GM18517 (cell line): Measurements from ENCODE around the gene MRO.

Experiments
- ATAC-seq: cut with Tn5 transposase; IDR thresholded peaks from one replicate; pipeline ENCODE4 v1.9.1; 2021; ENCODE audit warnings: mild to moderate bottlenecking, moderate library complexity; ENCODE audit not compliant: unreplicated experiment

Gene MRO

DNA sequence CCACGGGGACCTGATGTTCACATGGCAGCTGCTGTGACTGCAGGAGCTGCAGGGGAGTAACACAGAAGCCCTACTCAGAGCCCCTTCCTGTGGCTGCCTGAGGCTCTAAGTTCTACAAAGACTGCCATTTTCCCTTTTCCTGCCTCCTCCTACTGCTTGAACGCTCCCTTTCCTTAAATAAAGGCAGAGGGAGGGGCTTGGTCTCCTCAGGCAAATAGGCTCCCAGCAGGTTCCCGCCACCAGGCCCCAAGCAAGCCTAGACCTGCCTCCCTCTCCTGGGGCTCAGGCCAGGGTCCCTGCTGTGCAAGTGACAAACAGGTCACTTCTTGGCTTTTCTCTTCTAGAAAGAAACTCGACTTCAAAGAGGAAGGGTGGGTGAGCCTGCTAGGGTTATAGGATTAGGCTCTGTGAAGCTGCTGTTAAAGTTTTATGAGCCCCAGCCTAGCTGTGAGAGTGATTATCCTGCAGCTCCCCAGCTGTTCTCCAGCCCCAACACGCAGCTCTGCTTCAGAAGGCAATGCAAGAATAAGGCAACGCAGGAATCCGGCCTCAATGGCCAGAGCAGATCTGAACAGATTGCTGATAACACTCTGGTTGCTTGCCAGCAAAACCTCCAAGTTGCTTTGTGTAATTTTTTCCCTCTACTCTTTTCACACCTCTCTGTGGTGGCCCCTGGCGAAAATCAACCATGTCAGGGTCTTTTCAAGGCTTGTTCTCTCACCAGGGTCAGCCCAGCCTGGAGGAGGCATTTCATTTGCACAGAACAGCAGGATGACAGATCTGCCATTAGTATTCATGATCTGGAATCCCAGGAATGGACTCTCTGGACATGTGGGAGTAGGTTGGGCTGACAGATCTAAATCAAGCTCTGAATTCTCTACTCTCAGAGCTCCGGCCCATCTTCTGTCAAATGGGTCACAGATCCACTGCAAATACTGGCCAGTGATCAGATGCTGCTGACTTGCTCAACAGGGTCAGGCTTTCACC lies 71.3 kb downstream of the MRO start:
- ATAC-seq: no peak

DNA sequence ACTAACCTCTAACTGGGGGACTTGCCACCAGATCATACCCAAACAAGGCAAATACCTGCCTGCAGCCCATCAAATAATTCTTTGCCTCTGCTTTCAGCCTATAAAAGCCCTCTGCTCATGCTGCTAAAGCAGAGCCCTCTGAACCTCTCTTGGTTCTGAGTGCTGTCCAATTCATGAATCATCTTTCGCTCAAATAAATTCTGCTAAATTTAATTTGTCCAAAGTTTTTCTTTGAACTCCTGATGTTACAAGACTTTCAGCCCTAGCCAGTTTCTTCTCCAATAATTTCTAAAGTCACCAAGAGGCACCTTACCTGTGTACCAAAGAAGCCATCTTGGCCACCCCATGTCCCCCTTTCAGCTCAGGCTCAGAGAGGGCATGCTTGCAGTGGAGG lies 72.0 kb downstream of the MRO start:
- no peak for ATAC-seq

DNA sequence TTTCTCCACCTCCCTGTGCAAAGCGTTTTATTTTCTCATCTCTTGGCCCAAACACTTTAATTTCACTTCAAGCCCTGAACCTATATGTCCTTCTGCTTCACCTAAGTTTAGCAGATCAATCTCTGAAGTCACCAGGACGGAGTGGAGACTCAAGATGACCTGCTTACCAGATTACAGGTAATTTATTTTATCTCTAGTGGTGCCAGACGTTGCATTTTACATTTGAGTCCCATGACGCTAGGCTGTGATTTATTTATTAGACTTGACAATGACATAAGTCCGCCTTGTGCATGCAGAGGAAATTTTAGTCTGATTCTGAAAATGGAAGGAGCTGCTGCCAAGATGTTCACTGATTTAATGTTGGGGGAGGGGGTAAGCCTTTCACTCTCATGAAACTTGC lies 73.9 kb downstream of the MRO start:
- no peak for ATAC-seq
